Measurements from ENCODE around the gene TNNI2. TPM values are rescaled to one million over a fixed set of nuclear protein-coding genes. Genes with fewer than 3 reads are reported as not detected.

The TNNI2 gene
- total and polyA plus RNA-seq, 7 donors, result 985 to 6,537 (median 2,859) TPM

GRCh38 chr11:1852877-1853276 lies 14.1 kb downstream of the TNNI2 start, which contains the start of gene LSP1:
TSS of gene LSP1 (plus strand) at chr11:1853084. CDS start at chr11:1853145, 61 bp downstream.
- H3K4me1 ChIP-seq, result peaks cover 12% of the 10 kb centered on the region
- no peak for ATAC-seq
- intact Hi-C loops (cut with DNase I), result no loop called here
- H3K27ac ChIP-seq, result peak within 1 kb of the TSS; percentile 26
- no peaks in the 10 kb centered on the region for H3K36me3 ChIP-seq (ENCODE audit: insufficient read depth in 1 of 2, low read depth in 1 of 2)
- WGBS, 3 donors, result 78 to 83% (median 79%) methylated on average over 18 of the region's 18 CpGs
- H3K4me3 ChIP-seq, result peak within 1 kb of the TSS; percentile 34
- H3K27me3 ChIP-seq (ENCODE audit: insufficient read depth in 3 of 3, low read length in 2 of 3), result no peaks in the 10 kb centered on the region
- H3K9me3 ChIP-seq, result no peaks in the 10 kb centered on the region
- TF ChIP-seq, protein P1, sequence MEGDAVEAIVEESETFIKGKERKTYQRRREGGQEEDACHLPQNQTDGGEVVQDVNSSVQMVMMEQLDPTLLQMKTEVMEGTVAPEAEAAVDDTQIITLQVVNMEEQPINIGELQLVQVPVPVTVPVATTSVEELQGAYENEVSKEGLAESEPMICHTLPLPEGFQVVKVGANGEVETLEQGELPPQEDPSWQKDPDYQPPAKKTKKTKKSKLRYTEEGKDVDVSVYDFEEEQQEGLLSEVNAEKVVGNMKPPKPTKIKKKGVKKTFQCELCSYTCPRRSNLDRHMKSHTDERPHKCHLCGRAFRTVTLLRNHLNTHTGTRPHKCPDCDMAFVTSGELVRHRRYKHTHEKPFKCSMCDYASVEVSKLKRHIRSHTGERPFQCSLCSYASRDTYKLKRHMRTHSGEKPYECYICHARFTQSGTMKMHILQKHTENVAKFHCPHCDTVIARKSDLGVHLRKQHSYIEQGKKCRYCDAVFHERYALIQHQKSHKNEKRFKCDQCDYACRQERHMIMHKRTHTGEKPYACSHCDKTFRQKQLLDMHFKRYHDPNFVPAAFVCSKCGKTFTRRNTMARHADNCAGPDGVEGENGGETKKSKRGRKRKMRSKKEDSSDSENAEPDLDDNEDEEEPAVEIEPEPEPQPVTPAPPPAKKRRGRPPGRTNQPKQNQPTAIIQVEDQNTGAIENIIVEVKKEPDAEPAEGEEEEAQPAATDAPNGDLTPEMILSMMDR (IDR thresholded peaks at IDR 0.05), result no peak
- DNase-seq, result peak in 1 of 2 donors; percentile 55

DNA sequence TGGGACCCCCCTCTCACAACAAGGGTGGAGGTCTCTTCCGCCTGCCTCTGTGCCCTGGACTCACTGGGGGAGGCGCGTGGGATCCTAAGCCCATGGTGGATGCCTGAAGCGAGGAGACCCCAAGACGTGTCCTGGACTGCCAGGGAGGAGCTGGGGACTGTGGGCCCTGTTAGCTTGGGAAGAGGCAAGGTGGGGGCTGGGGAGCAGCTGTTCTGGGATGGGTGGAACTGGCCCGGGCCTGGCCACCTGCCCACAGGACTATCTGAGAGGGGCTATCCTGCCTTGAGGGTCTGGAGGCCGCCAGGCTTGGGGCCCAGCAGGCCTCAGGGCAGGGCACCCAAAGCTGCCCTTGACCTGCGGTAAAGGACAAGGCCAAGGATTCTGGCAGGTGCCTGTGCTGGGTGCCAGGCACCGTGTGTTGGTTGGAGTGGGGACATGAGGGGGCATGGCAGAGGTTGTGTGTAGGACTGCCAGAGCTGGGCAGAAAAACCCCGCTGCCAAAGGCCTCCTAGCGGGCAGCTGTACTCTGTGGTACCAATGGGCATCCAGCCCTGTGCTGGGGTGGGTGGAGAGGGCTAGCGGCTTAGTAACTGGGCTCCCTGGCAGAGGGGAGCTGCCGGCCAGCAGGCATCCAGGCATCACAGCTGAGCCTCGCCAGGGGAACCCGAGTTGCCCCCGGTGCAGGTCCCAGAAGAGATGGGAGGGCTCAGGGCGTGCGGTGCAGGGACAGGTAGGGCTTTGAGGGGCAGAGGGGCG lies 14.8 kb downstream of the TNNI2 start:
- peaks cover 12% of the 10 kb centered on the region for H3K4me1 ChIP-seq
- DNase-seq (no peak), ATAC-seq (peak in 3 of 4 donors; percentile 56 to 62 (median 58))
- 42 to 70% (median 63%) methylated on average over 19 of the region's 19 CpGs for WGBS, 3 donors
- intact Hi-C loops (cut with DNase I), result no loop called here
- H3K27ac ChIP-seq, result peak overlapping the region; percentile 26
- H3K36me3 ChIP-seq (ENCODE audit: insufficient read depth in 1 of 2, low read depth in 1 of 2), result no peaks in the 10 kb centered on the region
- H3K4me3 ChIP-seq, result peak overlapping the region; percentile 34
- H3K27me3 ChIP-seq (ENCODE audit: insufficient read depth in 3 of 3, low read length in 2 of 3), result no peaks in the 10 kb centered on the region
- H3K9me3 ChIP-seq, result no peaks in the 10 kb centered on the region
- TF ChIP-seq, protein P1 (IDR thresholded peaks at IDR 0.05), result no peak

GRCh38 chr11:1854132-1854948 lies 15.6 kb downstream of the TNNI2 start:
- 52 to 77% (median 56%) methylated on average over 25 to 27 of the region's 27 CpGs for WGBS, 3 donors
- no peaks in the 10 kb centered on the region for H3K27me3 ChIP-seq (ENCODE audit: insufficient read depth in 3 of 3, low read length in 2 of 3)
- TF ChIP-seq, protein P1 (IDR thresholded peaks at IDR 0.05), result no peak
- peak overlapping the region; percentile 26 for H3K27ac ChIP-seq
- H3K4me1 ChIP-seq, result peaks cover 12% of the 10 kb centered on the region
- no peaks in the 10 kb centered on the region for H3K36me3 ChIP-seq (ENCODE audit: insufficient read depth in 1 of 2, low read depth in 1 of 2)
- intact Hi-C loops (cut with DNase I), result no loop called here
- peak overlapping the region; percentile 34 for H3K4me3 ChIP-seq
- no peaks in the 10 kb centered on the region for H3K9me3 ChIP-seq
- peak; percentile 38 to 72 (median 68) for ATAC-seq
- DNase-seq, result peak in 1 of 2 donors; percentile 77

GRCh38 chr11:1854949-1855885 lies 16.4 kb downstream of the TNNI2 start:
- TF ChIP-seq, protein P1 (IDR thresholded peaks at IDR 0.05), result no peak
- intact Hi-C loops (cut with DNase I), result no loop called here
- Histone ChIP-seq H3K36me3 (ENCODE audit: insufficient read depth in 1 of 2, low read depth in 1 of 2) (no peaks in the 10 kb centered on the region), H3K9me3 (no peaks in the 10 kb centered on the region), H3K4me3 (no peak overlapping the region), H3K27ac (no peak overlapping the region), H3K4me1 (peaks cover 12% of the 10 kb centered on the region), H3K27me3 (ENCODE audit: insufficient read depth in 3 of 3, low read length in 2 of 3) (no peaks in the 10 kb centered on the region)
- WGBS, 3 donors, result 37 to 57% (median 44%) methylated on average over 26 of the region's 26 CpGs
- no peak for DNase-seq
- peak in 3 of 4 donors; percentile 7 to 61 (median 55) for ATAC-seq

All from psoas muscle (tissue), 8 donors.